Spleen (tissue), 11 donors: ENCODE data around the gene TMEM45A. TPM values are rescaled to one million over a fixed set of nuclear protein-coding genes. Genes with fewer than 3 reads are reported as not detected.

Experiments
- DNase-seq: peaks from one replicate; pipeline ENCODE4 v3.0.0-alpha.2; 2020
- H3K27ac ChIP-seq, 8 donors: fragments of 200-600 bp; sonication (generic) in 7 of 8; 1 replicate in 4 of 8; 2 replicates in 4 of 8; pipeline versions ENCODE4 v1.5.0 to v1.8.0; 2016 to 2021; ENCODE audit warnings: inconsistent platforms in 4 of 8, mild to moderate bottlenecking in 4 of 8, moderate library complexity in 1 of 8
- H3K27me3 ChIP-seq, 7 donors: fragments of 200-600 bp; sonication (generic) in 6 of 7; replicated peaks in 1 of 7; 1 replicate in 4 of 7; 2 replicates in 3 of 7; pipeline versions ENCODE4 v1.5.0 to v1.8.0; 2016 to 2021; ENCODE audit warnings: inconsistent platforms in 3 of 7, mild to moderate bottlenecking in 1 of 7
- H3K36me3 ChIP-seq, 6 donors: fragments of 200-600 bp; sonication (generic) in 5 of 6; 1 replicate in 4 of 6; 2 replicates in 2 of 6; pipeline versions ENCODE4 v1.5.0 to v1.8.0; 2016 to 2021; ENCODE audit warnings: inconsistent platforms in 2 of 6
- H3K4me1 ChIP-seq, 6 donors: fragments of 200-600 bp; sonication (generic) in 5 of 6; 1 replicate in 3 of 6; 2 replicates in 3 of 6; pipeline versions ENCODE4 v1.5.0 to v1.8.0; 2016 to 2021; ENCODE audit warnings: inconsistent platforms in 3 of 6
- H3K4me3 ChIP-seq, 8 donors: fragments of 200-600 bp; sonication (generic) in 7 of 8; 1 replicate in 4 of 8; 2 replicates in 4 of 8; pipeline versions ENCODE4 v1.5.0 to v1.8.0; 2016 to 2021; ENCODE audit warnings: inconsistent platforms in 4 of 8, mild to moderate bottlenecking in 4 of 8, moderate library complexity in 2 of 8
- H3K9me3 ChIP-seq, 8 donors: fragments of 200-600 bp; sonication (generic) in 7 of 8; 1 replicate in 4 of 8; 2 replicates in 4 of 8; pipeline versions ENCODE4 v1.5.0 to v1.8.0; 2016 to 2021; ENCODE audit warnings: inconsistent platforms in 4 of 8
- CTCF ChIP-seq, 11 experiments: fragments of 200-600 bp in 7 of 11; fragments of 450-650 bp in 4 of 11; sonication (generic) in 4 of 11; IDR thresholded peaks in 8 of 11; conservative IDR thresholded peaks in 3 of 11; 1 replicate in 7 of 11; 2 replicates in 4 of 11; pipeline versions ENCODE4 v1.4.0 to v1.8.0; 2016 to 2021; ENCODE audit warnings: antibody characterized with exemption in 11 of 11, inconsistent platforms in 4 of 11, mild to moderate bottlenecking in 1 of 11
- POLR2A ChIP-seq, 3 donors: fragments of 450-650 bp; IDR thresholded peaks; one replicate each; pipeline ENCODE4 v1.5.1; 2017; ENCODE audit warnings: antibody characterized with exemption in 3 of 3, mild to moderate bottlenecking in 1 of 3
- POLR2AphosphoS5 ChIP-seq, 3 donors: sonication (generic); formaldehyde crosslinking; IDR thresholded peaks; one replicate each; pipeline ENCODE4 v1.5.1; 2017; ENCODE audit warnings: antibody characterized with exemption in 3 of 3
- intact Hi-C: fragments of 100-400 bp; cut with DNase I; formaldehyde crosslinking; loops from one replicate; pipeline ENCODE4 v1.15.0; 2023; ENCODE audit warnings: low total_unique reads
- polyA plus RNA-seq, 3 donors: library from polyadenylated mRNA; stranded (reverse); fragments of 200-250 nt; gene quantifications; one replicate each; pipeline ENCODE4 v1.2.1, GENCODE V29; 2013
- total RNA-seq, 7 donors: library from RNA; depleted of rRNA in 3 of 7; stranded (reverse); fragments of >200 nt in 3 of 7; fragmentation: NEBNext Ultra II Directional in 4 of 7; extraction: Animal tissue kit (Norgen Biotek cat#: 25700) in 4 of 7; gene quantifications; one replicate each; pipeline versions ENCODE4 v1.1.0 to v1.2.1, GENCODE V29; 2016 to 2021
- donor health status: healthy with polysubstance abuse.
- donor health status: DM: no; HTN: no; CAD: no; lungs with moderate emphysema.
- donor health status: DM: no; HTN: no; CAD: no.
- donor health status: Bipolar disorder and iron deficiency.
- donor health status: healthy.
- donor health status: DM: no; HTN: no; CAD: no.
- donor health status: DM: yes; HTN: yes; CAD: no.

Gene TMEM45A
- total and polyA plus RNA-seq, 10 donors = 1.2 to 13.4 (median 5.5) TPM

GRCh38 chr3:100614941-100615340 lies 122.5 kb downstream of the TMEM45A start:
- DNase-seq = no peak
- Histone ChIP-seq H3K4me3 (no peak overlapping the region), H3K4me1 (no peaks in the 10 kb centered on the region), H3K9me3 (no peaks in the 10 kb centered on the region), H3K36me3 (no peaks in the 10 kb centered on the region), H3K27ac (no peak overlapping the region), H3K27me3 (peaks cover 0 to 7% (median 0%) of the 10 kb centered on the region in 7 donors)
- TF ChIP-seq CTCF (IDR thresholded peaks at IDR 0.05 in 8 of 11, conservative IDR thresholded peaks at IDR 0.05 in 3 of 11) (no peak), POLR2AphosphoS5 (IDR thresholded peaks at IDR 0.05) (no peak), POLR2A (IDR thresholded peaks at IDR 0.05) (no peak)
- intact Hi-C loops = no loop called here

- H3K36me3 ChIP-seq = no peaks in the 10 kb centered on the region
- TF ChIP-seq POLR2A (IDR thresholded peaks at IDR 0.05) (no peak), CTCF (IDR thresholded peaks at IDR 0.05 in 8 of 11, conservative IDR thresholded peaks at IDR 0.05 in 3 of 11) (no peak)
- H3K4me1 ChIP-seq = no peaks in the 10 kb centered on the region
- no peak overlapping the region for H3K27ac ChIP-seq
- H3K4me3 ChIP-seq = no peak overlapping the region
- H3K9me3 ChIP-seq = no peaks in the 10 kb centered on the region
- DNase-seq = no peak
- H3K27me3 ChIP-seq = peaks cover 0 to 2% (median 0%) of the 10 kb centered on the region in 7 donors
- intact Hi-C loops = no loop called here
These were observed 123.3 kb downstream of the TMEM45A start for GRCh38 chr3:100615684-100616083.

GRCh38 chr3:100621251-100621650 lies 128.8 kb downstream of the TMEM45A start:
- Histone ChIP-seq H3K27me3 (no peaks in the 10 kb centered on the region), H3K9me3 (peaks cover 0 to 15% (median 3%) of the 10 kb centered on the region in 8 donors), H3K36me3 (no peaks in the 10 kb centered on the region), H3K4me1 (no peaks in the 10 kb centered on the region), H3K4me3 (no peak overlapping the region), H3K27ac (no peak overlapping the region)
- intact Hi-C loops = no loop called here
- no peak for DNase-seq
- no peak for TF ChIP-seq POLR2AphosphoS5 (IDR thresholded peaks at IDR 0.05)
- no peak for TF ChIP-seq POLR2A (IDR thresholded peaks at IDR 0.05)
- TF ChIP-seq CTCF (IDR thresholded peaks at IDR 0.05 in 8 of 11, conservative IDR thresholded peaks at IDR 0.05 in 3 of 11) = no peak

Other genes with a start within 250 kb of the TMEM45A start
- 10 to 100 TPM; 38.3 to 61.4 (median 44.7) TPM for gene TBC1D23, start 231.6 kb upstream of the TMEM45A start, total RNA-seq
- gene TBC1D23, start 231.6 kb upstream of the TMEM45A start, polyA plus RNA-seq = 10 to 100 TPM; 16.1 to 19.4 (median 18.7) TPM
- gene NIT2, start 157.9 kb upstream of the TMEM45A start, total RNA-seq = 10 to 100 TPM; 16.8 to 29.3 (median 24.7) TPM
- gene NIT2, start 157.9 kb upstream of the TMEM45A start, polyA plus RNA-seq = 10 to 100 TPM; 23.9 to 30.8 (median 26.0) TPM
- 10 to 100 TPM; 28.1 to 37.2 (median 31.5) TPM for gene TOMM70, start 91.5 kb upstream of the TMEM45A start, total RNA-seq
- gene TOMM70, start 91.5 kb upstream of the TMEM45A start, polyA plus RNA-seq = 10 to 100 TPM; 10.6 to 16.3 (median 15.2) TPM
- 1 to 10 TPM; 1.2 to 2.6 (median 1.6) TPM for gene LNP1, start 91.1 kb upstream of the TMEM45A start, total RNA-seq
- gene LNP1, start 91.1 kb upstream of the TMEM45A start, polyA plus RNA-seq = 1 to 10 TPM in 1 of 3 donors, under 1 TPM in 2; 0.52 to 1.5 (median 0.96) TPM
- gene ADGRG7, start 117.0 kb downstream of the TMEM45A start, total RNA-seq = not detected
- gene ADGRG7, start 117.0 kb downstream of the TMEM45A start, polyA plus RNA-seq = not detected
- 10 to 100 TPM; 49.4 to 70.8 (median 57.6) TPM for gene TFG, start 216.9 kb downstream of the TMEM45A start, total RNA-seq
- 10 to 100 TPM; 28.0 to 38.4 (median 31.6) TPM for gene TFG, start 216.9 kb downstream of the TMEM45A start, polyA plus RNA-seq